Measurements from ENCODE around the gene DNAH17.

Gene DNAH17

GRCh38 chr17:78476149-78476548, 101.0 kb downstream of the DNAH17 start:
- Mint-ChIP-seq H3K27ac (no peak overlapping the region), H3K27me3 (ENCODE audit: low read depth) (peaks cover under 1% of the 10 kb centered on the region), H3K4me1 (no peaks in the 10 kb centered on the region), H3K36me3 (ENCODE audit: low read depth) (no peaks in the 10 kb centered on the region), H3K4me3 (no peak overlapping the region), H3K9me3 (no peaks in the 10 kb centered on the region)
- no peak for TF ChIP-seq CTCF (IDR thresholded peaks at IDR 0.05; ENCODE audit: unreplicated experiment in 3 of 3)

- Mint-ChIP-seq H3K36me3 (ENCODE audit: low read depth) (no peaks in the 10 kb centered on the region), H3K27me3 (ENCODE audit: low read depth) (peaks cover 5% of the 10 kb centered on the region), H3K4me1 (no peaks in the 10 kb centered on the region), H3K4me3 (no peak overlapping the region), H3K27ac (no peak overlapping the region), H3K9me3 (no peaks in the 10 kb centered on the region)
- TF ChIP-seq CTCF (IDR thresholded peaks at IDR 0.05; ENCODE audit: unreplicated experiment in 3 of 3) = no peak
These were observed 102.0 kb downstream of the DNAH17 start for GRCh38 chr17:78475211-78475610.

GRCh38 chr17:78474614-78475146, 102.5 kb downstream of the DNAH17 start:
- Mint-ChIP-seq H3K27ac (no peak overlapping the region), H3K27me3 (ENCODE audit: low read depth) (peaks cover 5% of the 10 kb centered on the region), H3K9me3 (no peaks in the 10 kb centered on the region), H3K4me1 (no peaks in the 10 kb centered on the region), H3K4me3 (no peak overlapping the region), H3K36me3 (ENCODE audit: low read depth) (no peaks in the 10 kb centered on the region)
- TF ChIP-seq CTCF (IDR thresholded peaks at IDR 0.05; ENCODE audit: unreplicated experiment in 3 of 3) = no peak

- H3K36me3 Mint-ChIP-seq (ENCODE audit: low read depth) = no peaks in the 10 kb centered on the region
These were observed 103.1 kb downstream of the DNAH17 start for GRCh38 chr17:78473951-78474613.

GRCh38 chr17:78472035-78472905, 104.9 kb downstream of the DNAH17 start:
- Mint-ChIP-seq H3K4me1 (no peaks in the 10 kb centered on the region), H3K4me3 (no peak overlapping the region), H3K27ac (no peak overlapping the region), H3K9me3 (no peaks in the 10 kb centered on the region), H3K27me3 (ENCODE audit: low read depth) (peaks cover 5% of the 10 kb centered on the region), H3K36me3 (ENCODE audit: low read depth) (no peaks in the 10 kb centered on the region)
- no peak for TF ChIP-seq CTCF (IDR thresholded peaks at IDR 0.05; ENCODE audit: unreplicated experiment in 3 of 3)

More at GRCh38 chr17:78473951-78474613, 103.1 kb downstream of the DNAH17 start:
- TF ChIP-seq CTCF (IDR thresholded peaks at IDR 0.05; ENCODE audit: unreplicated experiment in 3 of 3) = no peak
- Mint-ChIP-seq H3K9me3 (no peaks in the 10 kb centered on the region), H3K4me3 (no peak overlapping the region), H3K4me1 (no peaks in the 10 kb centered on the region), H3K27ac (no peak overlapping the region), H3K27me3 (ENCODE audit: low read depth) (peaks cover 5% of the 10 kb centered on the region)
